ENCODE data around the gene DAAM1.
A peak's percentile ranks its signal among the peaks of the same experiment; 100 is the strongest.

Gene DAAM1

GRCh38 chr14:59188461-59189090 is at the start of gene DAAM1:
DAAM1 (plus strand) TSS chr14:59188667; CDS start chr14:59263478, 74,811 bp downstream.
- peak; percentile 97 for DNase-seq (ENCODE audit: low spot score)

GRCh38 chr14:59139324-59139723 is 49.1 kb upstream of the DAAM1 start:
- DNase-seq (ENCODE audit: low spot score), result no peak

GRCh38 chr14:59140106-59140843 is 48.2 kb upstream of the DAAM1 start:
- DNase-seq (ENCODE audit: low spot score), result no peak

- DNase-seq (ENCODE audit: low spot score), result no peak
These were observed 42.0 kb upstream of the DAAM1 start for GRCh38 chr14:59146484-59146883.

- no peak for DNase-seq (ENCODE audit: low spot score)
These were observed 41.5 kb upstream of the DAAM1 start for GRCh38 chr14:59147007-59147406.

DNA sequence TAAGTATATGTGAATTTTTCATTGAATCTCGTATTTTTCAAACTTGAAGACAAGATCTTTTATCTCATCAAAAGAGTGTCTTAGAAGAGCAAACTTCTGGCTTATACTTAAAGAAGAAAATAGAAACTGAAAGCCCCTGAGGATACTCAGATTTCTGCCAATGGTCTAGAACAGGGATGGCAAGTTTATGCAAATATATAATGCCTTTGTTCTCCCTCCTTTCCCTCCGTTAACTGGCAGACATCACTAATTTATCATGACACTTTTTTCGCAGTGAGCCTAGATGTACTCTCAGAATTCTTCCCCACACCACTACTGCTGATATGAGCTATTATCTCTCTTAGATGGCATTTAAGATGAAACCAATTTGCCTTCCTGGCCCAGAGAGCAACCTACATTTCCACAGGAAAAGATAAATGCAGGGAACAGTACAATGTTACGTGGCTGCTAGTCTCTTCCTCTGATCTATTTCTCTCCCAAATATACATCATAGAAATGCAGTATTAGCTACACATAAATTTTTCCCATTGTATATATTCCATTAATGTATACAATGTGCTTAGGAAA is 40.0 kb upstream of the DAAM1 start:
- DNase-seq (ENCODE audit: low spot score), result no peak

DNA sequence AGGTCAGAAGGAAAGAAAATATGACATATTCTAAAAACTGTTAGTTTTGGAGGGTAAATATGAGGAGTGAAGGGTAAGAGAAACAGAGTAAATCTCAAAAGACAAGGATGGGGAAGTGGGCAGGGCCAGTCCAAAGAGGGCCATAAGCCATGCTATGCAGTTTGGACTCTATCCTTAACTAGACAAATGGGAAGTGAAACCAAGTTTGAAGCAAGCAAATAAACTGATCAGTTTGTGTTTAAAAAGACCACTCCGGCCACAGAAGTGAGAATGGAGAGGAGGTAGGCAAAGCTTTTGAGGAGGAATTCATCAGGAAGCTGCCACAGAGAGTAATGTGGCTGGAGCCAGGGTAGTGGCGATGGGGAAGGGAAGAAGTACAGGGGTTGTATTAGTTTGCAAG is 37.5 kb upstream of the DAAM1 start:
- DNase-seq (ENCODE audit: low spot score), result no peak

DNA sequence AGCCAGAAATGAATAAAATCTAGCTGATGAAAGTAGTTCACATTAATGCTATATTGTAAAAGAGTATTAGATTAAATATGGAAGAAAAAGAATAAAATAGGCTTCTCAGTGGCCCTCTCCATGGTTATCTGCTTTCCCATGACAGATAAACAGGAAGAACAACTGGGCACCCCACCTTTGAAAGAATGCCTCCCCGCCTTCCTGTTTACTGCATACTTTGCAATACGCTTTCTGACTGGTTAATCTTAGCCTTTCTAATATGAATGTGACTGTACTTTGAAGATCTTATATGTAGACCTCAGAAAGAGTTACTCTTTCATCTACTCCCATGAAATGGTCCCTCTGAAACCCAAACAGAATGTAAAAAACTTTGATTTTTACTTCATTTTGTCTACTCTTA is 34.1 kb upstream of the DAAM1 start:
- DNase-seq (ENCODE audit: low spot score), result no peak

DNA sequence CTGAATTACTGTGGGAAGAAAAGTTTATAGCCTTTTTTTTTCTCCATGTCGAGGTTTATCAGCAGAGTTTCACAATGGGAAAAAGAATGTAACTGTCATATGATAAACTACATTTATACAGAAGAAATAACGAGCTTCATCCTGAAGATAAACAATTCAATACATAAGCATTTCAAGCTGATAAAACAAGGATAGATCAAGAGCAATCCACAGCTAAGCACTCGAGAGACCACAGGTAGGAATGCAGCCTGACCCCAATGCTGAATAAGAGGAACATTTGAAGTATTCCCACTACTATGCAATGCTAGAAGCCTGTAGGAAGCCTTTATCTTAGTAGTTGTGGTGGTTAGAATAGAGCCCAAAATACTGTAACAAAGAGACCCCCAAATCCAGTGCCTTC is 32.6 kb upstream of the DAAM1 start:
- DNase-seq (ENCODE audit: low spot score), result no peak

DNA sequence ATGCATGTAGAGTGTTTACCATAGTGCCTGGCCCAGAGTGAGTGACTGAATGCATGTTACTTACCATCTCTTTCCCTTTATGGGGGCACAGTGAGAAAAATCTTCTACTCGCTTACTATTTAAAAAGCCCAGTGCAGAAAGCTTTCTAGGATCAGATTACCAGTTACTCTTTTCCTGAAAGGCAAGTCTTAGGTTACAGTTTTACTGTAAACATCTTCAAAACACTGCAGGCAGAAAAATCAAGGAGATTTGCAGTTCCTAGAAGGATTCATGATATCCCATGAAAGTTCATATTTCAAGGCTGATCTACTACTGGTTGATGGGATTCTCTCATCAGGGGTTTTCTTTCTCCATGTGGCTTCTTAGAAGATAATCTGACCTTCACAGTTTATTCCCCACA is 29.3 kb upstream of the DAAM1 start:
- no peak for DNase-seq (ENCODE audit: low spot score)

GRCh38 chr14:59160506-59160905 is 28.0 kb upstream of the DAAM1 start:
- DNase-seq (ENCODE audit: low spot score), result no peak

GRCh38 chr14:59161561-59162175 is 26.8 kb upstream of the DAAM1 start:
- DNase-seq (ENCODE audit: low spot score), result peak; percentile 10

DNA sequence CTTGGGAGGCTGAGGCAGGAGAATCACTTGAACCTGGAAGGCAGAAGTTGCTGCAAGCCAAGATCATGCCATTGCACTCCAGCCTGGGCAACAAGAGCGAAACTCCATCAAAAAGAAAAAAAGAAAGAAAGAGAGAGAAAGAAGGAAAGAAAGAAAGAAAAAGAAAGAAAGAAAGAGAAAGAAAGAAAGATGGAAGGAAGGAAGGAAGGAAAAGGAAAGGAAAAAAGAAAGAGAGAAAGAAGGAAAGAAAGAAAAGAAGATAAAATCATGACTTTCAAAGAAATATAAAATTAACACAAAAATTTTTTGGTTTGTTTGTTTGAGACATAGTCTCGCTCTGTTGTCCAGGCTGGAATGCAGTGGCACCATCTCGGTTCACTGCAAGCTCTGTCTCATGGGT is 22.2 kb upstream of the DAAM1 start:
- DNase-seq (ENCODE audit: low spot score), result no peak

- DNase-seq (ENCODE audit: low spot score), result no peak
These were observed 13.1 kb upstream of the DAAM1 start for GRCh38 chr14:59175404-59175803.

DNA sequence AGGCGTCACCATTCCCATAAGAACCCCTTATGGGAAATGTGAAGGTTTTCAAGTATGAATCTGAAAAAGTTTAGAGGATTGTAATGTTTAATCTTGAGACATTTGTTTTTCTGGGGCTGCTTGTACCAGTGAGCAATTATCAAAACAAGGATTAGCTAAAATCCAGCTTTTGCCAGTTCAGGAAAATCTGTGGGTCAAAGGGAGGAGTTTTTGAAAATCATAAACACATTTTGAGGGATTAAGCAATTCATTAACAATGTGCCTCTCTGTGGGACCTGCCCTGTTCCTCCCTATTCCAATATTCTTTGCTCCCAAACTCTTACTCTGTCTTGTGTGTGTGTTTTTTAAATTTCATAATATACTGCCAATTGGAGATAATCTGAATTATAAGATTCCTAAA is 11.7 kb upstream of the DAAM1 start:
- DNase-seq (ENCODE audit: low spot score), result no peak

GRCh38 chr14:59177262-59177661 is 11.2 kb upstream of the DAAM1 start:
- DNase-seq (ENCODE audit: low spot score), result no peak

GRCh38 chr14:59181791-59182190 is 6.7 kb upstream of the DAAM1 start:
- no peak for DNase-seq (ENCODE audit: low spot score)

DNA sequence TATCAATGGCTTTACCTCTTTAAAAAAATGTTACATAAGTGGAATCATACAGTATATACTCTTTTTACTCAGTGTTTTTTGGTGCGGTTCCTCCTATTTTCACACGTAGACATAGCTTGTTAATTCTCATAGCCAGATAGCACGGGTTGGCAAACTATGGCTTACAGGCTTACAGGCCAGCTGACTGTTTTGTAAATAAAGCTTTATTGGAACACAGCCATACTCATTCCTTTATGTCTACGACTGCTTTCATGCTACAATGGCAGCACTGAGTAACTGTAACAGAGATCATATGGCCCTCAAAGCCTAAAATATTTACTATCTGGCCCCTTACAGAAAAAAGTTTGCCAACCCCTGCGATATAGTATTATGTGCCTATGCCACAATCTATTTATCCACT is 5.8 kb upstream of the DAAM1 start:
- no peak for DNase-seq (ENCODE audit: low spot score)

DNA sequence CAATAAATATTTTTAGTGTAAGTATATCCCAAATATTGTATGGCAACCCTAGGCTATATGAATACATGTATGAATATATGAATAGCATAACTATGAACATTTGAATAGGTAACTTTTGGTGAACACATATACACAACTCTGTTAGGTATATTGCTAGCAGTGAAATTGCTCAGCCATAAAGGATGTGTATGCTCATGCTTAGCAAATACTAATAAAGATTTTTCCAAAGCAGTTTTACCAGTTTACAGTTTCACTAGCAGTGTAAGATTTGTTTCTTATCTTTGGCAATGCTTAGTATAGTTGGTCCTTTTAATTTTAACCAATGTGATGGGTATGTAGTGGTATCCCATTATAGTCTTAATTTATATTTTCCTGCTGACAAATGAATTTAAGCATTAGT is 5.3 kb upstream of the DAAM1 start:
- DNase-seq (ENCODE audit: low spot score), result no peak

DNA sequence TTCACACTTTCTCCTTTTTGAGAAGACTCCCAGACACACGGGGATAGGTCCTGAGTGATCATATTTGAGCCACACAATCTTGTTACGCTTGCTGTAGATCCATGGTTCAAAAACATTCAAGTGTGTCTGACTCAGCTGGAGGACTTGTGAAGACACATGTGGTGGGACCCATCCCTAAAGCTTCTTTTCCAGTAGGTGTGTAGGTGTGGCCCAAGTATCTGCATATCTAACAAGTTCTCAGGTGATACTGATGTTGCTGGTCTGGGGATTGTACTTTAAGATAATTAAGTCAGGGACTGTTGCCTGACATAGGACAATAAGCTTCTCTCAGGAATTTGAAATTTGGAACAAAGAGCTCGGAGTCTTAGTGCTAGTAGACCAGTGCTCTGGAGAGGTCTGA is 4.1 kb upstream of the DAAM1 start:
- DNase-seq (ENCODE audit: low spot score), result no peak

DNA sequence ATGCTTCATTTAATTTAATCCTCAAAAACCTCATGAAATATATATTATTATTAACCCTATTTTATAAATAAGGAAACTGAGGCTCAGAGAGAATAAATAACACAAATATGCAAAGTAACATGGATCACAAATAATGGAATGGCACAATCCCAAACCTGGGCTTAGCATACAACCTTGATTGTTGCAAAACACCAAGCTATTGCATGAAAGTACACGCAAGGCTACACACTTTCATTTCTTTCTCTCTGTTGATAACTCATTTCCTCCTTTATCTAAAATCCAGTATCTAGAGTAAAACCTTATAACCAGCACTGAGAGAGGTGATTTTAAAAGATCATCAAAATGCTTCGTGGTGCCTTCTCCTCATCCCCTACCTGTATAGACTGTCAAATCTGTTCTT is 2.8 kb upstream of the DAAM1 start:
- DNase-seq (ENCODE audit: low spot score), result no peak

DNA sequence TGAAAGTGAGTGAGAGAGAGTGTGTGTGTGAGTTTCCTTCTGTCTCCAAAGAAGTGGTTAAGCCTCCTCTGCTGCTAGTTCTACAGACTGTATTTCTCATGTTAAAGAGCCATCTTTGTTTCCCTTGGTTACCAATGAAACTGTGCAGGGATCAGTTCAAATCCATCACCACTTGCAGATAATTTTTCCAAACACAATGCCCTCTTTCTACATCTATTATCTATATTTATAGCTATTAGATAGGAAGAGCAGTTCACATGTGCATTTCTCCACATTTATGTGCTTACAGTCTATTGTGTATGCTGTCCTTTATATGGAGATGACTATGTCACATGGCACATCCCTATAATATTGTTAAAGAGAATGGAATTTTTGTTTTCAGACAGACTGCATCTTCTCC is 2.2 kb upstream of the DAAM1 start:
- DNase-seq (ENCODE audit: low spot score), result no peak

DNA sequence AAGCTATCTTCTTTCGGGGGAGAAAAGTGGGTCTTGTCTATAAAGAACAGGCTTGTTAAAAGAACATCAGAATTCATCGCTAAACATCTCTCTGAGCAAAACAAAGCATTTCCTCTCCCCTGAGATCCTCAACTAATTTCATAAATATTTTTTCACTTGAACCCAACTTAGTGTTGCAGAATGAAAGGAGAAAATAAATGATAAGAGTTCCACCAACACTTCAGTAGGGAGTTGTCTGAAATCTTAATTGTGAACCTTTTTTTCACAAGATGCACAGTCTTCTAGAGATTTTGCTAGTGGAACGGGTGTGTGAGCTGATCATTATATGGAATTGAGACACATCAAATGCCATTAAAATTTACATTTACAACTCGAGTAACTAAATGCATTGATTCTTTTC is 1.3 kb upstream of the DAAM1 start:
- no peak for DNase-seq (ENCODE audit: low spot score)
